HEK293 (cell line): Measurements from ENCODE around the gene AGO1.

Experiments used
- CTCF ChIA-PET: fragments of 350-600 bp; formaldehyde crosslinking; extraction: SDS; loops from one replicate; lab custom pipeline; 2021; ENCODE audit warnings: antibody characterized with exemption; lab: Yijun Ruan, JAX
- POLR2A ChIA-PET: fragments of 300-600 bp; formaldehyde crosslinking; extraction: SDS; loops from one replicate; lab custom pipeline; 2020; ENCODE audit warnings: antibody characterized with exemption, inconsistent platforms; lab: Yijun Ruan, JAX
- H3K27ac ChIP-seq: fragments of 200-500 bp; sonication (Bioruptor generic); 2 replicates; pipeline ENCODE4 v1.5.1; 2014; ENCODE audit warnings: low read depth, low read length, control low read depth, inconsistent platforms; ENCODE audit errors: extremely low read depth
- H3K36me3 ChIP-seq, 2 experiments: fragments of 200-500 bp in 1 of 2; sonication (Bioruptor generic) in 1 of 2; 1 replicate in 1 of 2; 2 replicates in 1 of 2; pipeline ENCODE4 v1.5.1; 2014 to 2017; ENCODE audit warnings: inconsistent platforms in 2 of 2, low read length in 2 of 2; ENCODE audit not compliant: control insufficient read depth in 2 of 2, insufficient read depth in 1 of 2
- H3K4me1 ChIP-seq: fragments of 200-500 bp; sonication (Bioruptor generic); 2 replicates; pipeline ENCODE4 v1.5.1; 2014; ENCODE audit warnings: mild to moderate bottlenecking, low read length, inconsistent platforms; ENCODE audit not compliant: control insufficient read depth, insufficient read depth
- H3K4me3 ChIP-seq: 2 replicates; pipeline ENCODE4 v1.5.1; 2011; ENCODE audit warnings: low read depth, mild to moderate bottlenecking, control low read depth, low read length, moderate library complexity
- H3K9me3 ChIP-seq: fragments of 200-500 bp; sonication (Bioruptor generic); 2 replicates; pipeline ENCODE4 v1.5.1; 2014; ENCODE audit warnings: low read depth, low read length, inconsistent platforms; ENCODE audit not compliant: control insufficient read depth, insufficient read depth
- PRDM10 ChIP-seq: fragments of 450-650 bp; formaldehyde crosslinking; IDR thresholded peaks from 2 replicates; pipeline ENCODE4 v1.5.1; 2016; ENCODE audit warnings: missing biosample characterization, missing genetic modification characterization
- SCRT2 ChIP-seq: fragments of 450-650 bp; formaldehyde crosslinking; IDR thresholded peaks from 2 replicates; pipeline ENCODE4 v1.5.1; 2016; ENCODE audit warnings: missing biosample characterization, missing genetic modification characterization
- ZFP41 ChIP-seq: fragments of 450-650 bp; formaldehyde crosslinking; IDR thresholded peaks from 2 replicates; pipeline ENCODE4 v1.5.1; 2016; ENCODE audit warnings: missing biosample characterization, missing genetic modification characterization, borderline replicate concordance
- ZIC2 ChIP-seq: fragments of 450-650 bp; formaldehyde crosslinking; IDR thresholded peaks from 2 replicates; pipeline ENCODE4 v1.5.1; 2016; ENCODE audit warnings: missing biosample characterization, missing genetic modification characterization
- ZNF184 ChIP-seq: fragments of 450-650 bp; IDR thresholded peaks from 2 replicates; pipeline ENCODE4 v1.5.1; 2018; ENCODE audit warnings: missing biosample characterization, mild to moderate bottlenecking, missing genetic modification characterization
- ZNF211 ChIP-seq: fragments of 450-650 bp; formaldehyde crosslinking; IDR thresholded peaks from 2 replicates; pipeline ENCODE4 v1.5.1; 2016; ENCODE audit warnings: low read depth, missing biosample characterization, missing genetic modification characterization
- ZNF335 ChIP-seq: fragments of 450-650 bp; formaldehyde crosslinking; conservative IDR thresholded peaks from 2 replicates; pipeline ENCODE4 v1.5.1; 2016; ENCODE audit warnings: missing biosample characterization, missing genetic modification characterization
- ZNF362 ChIP-seq: fragments of 450-650 bp; formaldehyde crosslinking; IDR thresholded peaks from 2 replicates; pipeline ENCODE4 v1.5.1; 2016; ENCODE audit warnings: missing biosample characterization, missing genetic modification characterization
- ZNF423 ChIP-seq: fragments of 450-650 bp; formaldehyde crosslinking; IDR thresholded peaks from 2 replicates; pipeline ENCODE4 v1.5.1; 2016; ENCODE audit warnings: missing biosample characterization, missing genetic modification characterization
- ZNF555 ChIP-seq: fragments of 450-650 bp; formaldehyde crosslinking; conservative IDR thresholded peaks from 2 replicates; pipeline ENCODE4 v1.5.1; 2017; ENCODE audit warnings: missing biosample characterization, mild to moderate bottlenecking, missing genetic modification characterization, inconsistent platforms
- ZNF596 ChIP-seq: fragments of 450-650 bp; IDR thresholded peaks from 2 replicates; pipeline ENCODE4 v1.5.0; 2018; ENCODE audit warnings: missing biosample characterization, mild to moderate bottlenecking, missing genetic modification characterization, moderate library complexity
- ZNF600 ChIP-seq: fragments of 450-650 bp; formaldehyde crosslinking; IDR thresholded peaks from 2 replicates; pipeline ENCODE4 v1.5.1; 2016; ENCODE audit warnings: missing biosample characterization, missing genetic modification characterization
- ZNF624 ChIP-seq: fragments of 450-650 bp; formaldehyde crosslinking; IDR thresholded peaks from 2 replicates; pipeline ENCODE4 v1.5.1; 2017; ENCODE audit warnings: missing biosample characterization, missing genetic modification characterization
- ZSCAN18 ChIP-seq: fragments of 450-650 bp; formaldehyde crosslinking; IDR thresholded peaks from 2 replicates; pipeline ENCODE4 v1.5.1; 2016; ENCODE audit warnings: missing biosample characterization, missing genetic modification characterization

Gene AGO1

GRCh38 chr1:35847935-35848565 is 35.0 kb upstream of the AGO1 start:
- H3K4me3 ChIP-seq = no peak overlapping the region
- peaks cover 12 to 71% of the 10 kb centered on the region in 2 experiments; a peak in 2 of 3 replicates for H3K36me3 ChIP-seq
- POLR2A ChIA-PET = interaction anchor here (0.5 kb wide), 1 partner anchor 632 kb away, joined by 4 read pairs; no protein-coding TSS in a partner anchor
- CTCF ChIA-PET = no interaction called here
- H3K27ac ChIP-seq = no peak overlapping the region
- 0 out of 2 replicates have a peak, but pooled peaks have one; percentile 11 for TF ChIP-seq SCRT2
- TF ChIP-seq ZNF596 (tag by site-specific recombination) = no peak
- no peaks in the 10 kb centered on the region for H3K9me3 ChIP-seq
- no peaks in the 10 kb centered on the region for H3K4me1 ChIP-seq

- no peaks in the 10 kb centered on the region for H3K4me1 ChIP-seq
- no peak overlapping the region for H3K4me3 ChIP-seq
- TF ChIP-seq ZIC2 (tag by site-specific recombination) = no peak
- no peak for TF ChIP-seq ZNF555
- TF ChIP-seq ZNF423 (tag by site-specific recombination) = no peak
- no peak for TF ChIP-seq ZNF184 (tag by site-specific recombination)
- no peak for TF ChIP-seq ZNF335 (tag by site-specific recombination)
- TF ChIP-seq, all 188 proteins: peak for 0
- CTCF ChIA-PET = interaction anchor here (0.6 kb wide), 1 partner anchor 38 kb away, joined by 3 read pairs; no protein-coding TSS in a partner anchor
- Histone ChIP-seq H3K9me3 (no peaks in the 10 kb centered on the region), H3K36me3 (peaks cover 8 to 72% of the 10 kb centered on the region in 2 experiments; a peak in 2 of 3 replicates), H3K27ac (no peak overlapping the region)
- POLR2A ChIA-PET = no interaction called here
Measured at GRCh38 chr1:35850051-35850450, 33.0 kb upstream of the AGO1 start.

GRCh38 chr1:35850716-35851115 is 32.3 kb upstream of the AGO1 start:
- H3K36me3 ChIP-seq = peaks cover 8 to 68% of the 10 kb centered on the region in 2 experiments; a peak in 2 of 3 replicates
- H3K9me3 ChIP-seq = no peaks in the 10 kb centered on the region
- no peaks in the 10 kb centered on the region for H3K4me1 ChIP-seq
- TF ChIP-seq ZNF211 = no peak
- no peak for TF ChIP-seq ZNF624 (tag by site-specific recombination)
- no peak for TF ChIP-seq ZFP41
- peak; percentile 61; the same call in 1 of the 2 replicates for TF ChIP-seq ZNF362
- TF ChIP-seq ZNF600 = peak; percentile 63
- no peak for TF ChIP-seq ZSCAN18 (tag by site-specific recombination)
- 0 out of 2 replicates have a peak, but pooled peaks have one; percentile 14 for TF ChIP-seq PRDM10
- no peak overlapping the region for H3K4me3 ChIP-seq
- no peak overlapping the region for H3K27ac ChIP-seq
- CTCF ChIA-PET = interaction anchor here (0.6 kb wide), 1 partner anchor 37 kb away, joined by 3 read pairs; no protein-coding TSS in a partner anchor
- POLR2A ChIA-PET = no interaction called here
